Measurements from ENCODE around the gene MYOF. TPM values are rescaled to one million over a fixed set of nuclear protein-coding genes. Genes with fewer than 3 reads are reported as not detected.
A peak's percentile ranks its signal among the peaks of the same experiment; 100 is the strongest.

Gene MYOF
- total and polyA plus RNA-seq, 9 of the 15 experiments (the other 6 are each of a cell fraction or from before 2014, with no cell fraction given): 0.06 to 0.27 TPM; not detected in 7

DNA sequence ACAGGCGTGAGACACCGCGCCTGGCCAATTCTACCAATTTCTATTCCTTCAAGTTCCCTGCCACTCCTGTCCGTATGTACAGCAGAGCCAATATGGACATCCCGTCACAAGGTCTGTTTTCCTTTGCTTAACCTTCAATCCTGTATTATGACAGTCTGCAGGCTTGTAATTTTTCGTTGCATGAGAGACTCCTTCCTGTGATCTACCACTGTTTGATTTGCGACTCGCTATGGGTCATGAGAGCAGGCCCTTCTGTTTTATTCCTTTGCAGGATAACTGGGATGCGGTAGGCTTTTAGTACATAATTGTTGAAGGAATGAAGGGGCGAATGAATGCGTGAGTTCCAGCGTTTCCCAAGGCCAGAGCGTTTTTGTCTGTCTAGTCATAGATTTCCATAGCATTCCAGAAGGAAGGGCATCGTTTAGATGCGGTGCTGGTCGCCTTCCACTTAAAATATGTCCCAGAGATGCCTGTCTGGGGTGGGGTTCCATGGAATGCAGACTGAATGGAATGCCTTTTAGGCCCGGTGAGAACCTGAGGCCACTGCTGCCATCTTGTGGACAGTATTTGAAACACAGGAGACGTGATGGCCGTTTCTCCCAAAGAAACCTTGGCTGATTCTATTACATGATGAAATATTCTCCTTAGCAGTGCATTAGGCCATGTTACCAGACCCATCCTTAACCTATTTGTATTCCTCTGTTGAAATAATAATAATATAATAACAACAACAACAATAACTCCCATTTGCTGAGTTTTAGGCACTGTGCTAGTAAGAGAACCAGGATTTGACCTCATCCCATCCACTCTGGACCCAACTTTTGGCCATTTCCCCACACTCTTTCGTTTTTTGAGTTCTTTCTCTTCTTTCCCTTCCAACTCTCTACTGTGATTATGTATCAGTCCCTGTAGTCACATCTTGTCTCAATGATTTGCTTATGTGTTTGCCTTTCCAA is 193.2 kb downstream of the MYOF start (continued):
- TF ChIP-seq MYC (IDR thresholded peaks at IDR 0.05; ENCODE audit: low read depth, low read length): no peak
- TF ChIP-seq MYC (CRISPR knock-in tag; IDR thresholded peaks at IDR 0.05; ENCODE audit: borderline replicate concordance, low read depth): no peak
- 0 out of 2 replicates have a peak, but pooled peaks have one; percentile 19 for TF ChIP-seq RB1 (IDR thresholded peaks at IDR 0.05; ENCODE audit: low read depth)
- TF ChIP-seq CREM (IDR thresholded peaks at IDR 0.05; ENCODE audit: low read depth): no peak
- TF ChIP-seq RBM15 (IDR thresholded peaks at IDR 0.05; ENCODE audit: insufficient read depth, low read length): no peak
- TF ChIP-seq, protein P1, sequence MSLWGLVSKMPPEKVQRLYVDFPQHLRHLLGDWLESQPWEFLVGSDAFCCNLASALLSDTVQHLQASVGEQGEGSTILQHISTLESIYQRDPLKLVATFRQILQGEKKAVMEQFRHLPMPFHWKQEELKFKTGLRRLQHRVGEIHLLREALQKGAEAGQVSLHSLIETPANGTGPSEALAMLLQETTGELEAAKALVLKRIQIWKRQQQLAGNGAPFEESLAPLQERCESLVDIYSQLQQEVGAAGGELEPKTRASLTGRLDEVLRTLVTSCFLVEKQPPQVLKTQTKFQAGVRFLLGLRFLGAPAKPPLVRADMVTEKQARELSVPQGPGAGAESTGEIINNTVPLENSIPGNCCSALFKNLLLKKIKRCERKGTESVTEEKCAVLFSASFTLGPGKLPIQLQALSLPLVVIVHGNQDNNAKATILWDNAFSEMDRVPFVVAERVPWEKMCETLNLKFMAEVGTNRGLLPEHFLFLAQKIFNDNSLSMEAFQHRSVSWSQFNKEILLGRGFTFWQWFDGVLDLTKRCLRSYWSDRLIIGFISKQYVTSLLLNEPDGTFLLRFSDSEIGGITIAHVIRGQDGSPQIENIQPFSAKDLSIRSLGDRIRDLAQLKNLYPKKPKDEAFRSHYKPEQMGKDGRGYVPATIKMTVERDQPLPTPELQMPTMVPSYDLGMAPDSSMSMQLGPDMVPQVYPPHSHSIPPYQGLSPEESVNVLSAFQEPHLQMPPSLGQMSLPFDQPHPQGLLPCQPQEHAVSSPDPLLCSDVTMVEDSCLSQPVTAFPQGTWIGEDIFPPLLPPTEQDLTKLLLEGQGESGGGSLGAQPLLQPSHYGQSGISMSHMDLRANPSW (CRISPR knock-in tag; IDR thresholded peaks at IDR 0.05): no peak
- TF ChIP-seq, protein P2, sequence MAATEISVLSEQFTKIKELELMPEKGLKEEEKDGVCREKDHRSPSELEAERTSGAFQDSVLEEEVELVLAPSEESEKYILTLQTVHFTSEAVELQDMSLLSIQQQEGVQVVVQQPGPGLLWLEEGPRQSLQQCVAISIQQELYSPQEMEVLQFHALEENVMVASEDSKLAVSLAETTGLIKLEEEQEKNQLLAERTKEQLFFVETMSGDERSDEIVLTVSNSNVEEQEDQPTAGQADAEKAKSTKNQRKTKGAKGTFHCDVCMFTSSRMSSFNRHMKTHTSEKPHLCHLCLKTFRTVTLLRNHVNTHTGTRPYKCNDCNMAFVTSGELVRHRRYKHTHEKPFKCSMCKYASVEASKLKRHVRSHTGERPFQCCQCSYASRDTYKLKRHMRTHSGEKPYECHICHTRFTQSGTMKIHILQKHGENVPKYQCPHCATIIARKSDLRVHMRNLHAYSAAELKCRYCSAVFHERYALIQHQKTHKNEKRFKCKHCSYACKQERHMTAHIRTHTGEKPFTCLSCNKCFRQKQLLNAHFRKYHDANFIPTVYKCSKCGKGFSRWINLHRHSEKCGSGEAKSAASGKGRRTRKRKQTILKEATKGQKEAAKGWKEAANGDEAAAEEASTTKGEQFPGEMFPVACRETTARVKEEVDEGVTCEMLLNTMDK (IDR thresholded peaks at IDR 0.05; ENCODE audit: borderline replicate concordance, insufficient read depth, low read depth, low read length, poor library complexity, severe bottlenecking): no peak
- TF ChIP-seq MAZ (CRISPR knock-in tag; conservative IDR thresholded peaks at IDR 0.05 in 1 of 2, IDR thresholded peaks at IDR 0.05 in 1 of 2): no peak
- TF ChIP-seq, protein P3, sequence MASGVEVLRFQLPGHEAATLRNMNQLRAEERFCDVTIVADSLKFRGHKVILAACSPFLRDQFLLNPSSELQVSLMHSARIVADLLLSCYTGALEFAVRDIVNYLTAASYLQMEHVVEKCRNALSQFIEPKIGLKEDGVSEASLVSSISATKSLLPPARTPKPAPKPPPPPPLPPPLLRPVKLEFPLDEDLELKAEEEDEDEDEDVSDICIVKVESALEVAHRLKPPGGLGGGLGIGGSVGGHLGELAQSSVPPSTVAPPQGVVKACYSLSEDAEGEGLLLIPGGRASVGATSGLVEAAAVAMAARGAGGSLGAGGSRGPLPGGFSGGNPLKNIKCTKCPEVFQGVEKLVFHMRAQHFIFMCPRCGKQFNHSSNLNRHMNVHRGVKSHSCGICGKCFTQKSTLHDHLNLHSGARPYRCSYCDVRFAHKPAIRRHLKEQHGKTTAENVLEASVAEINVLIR (CRISPR knock-in tag; IDR thresholded peaks at IDR 0.05): no peak
- peak; percentile 91 for TF ChIP-seq TEAD2 (tag; IDR thresholded peaks at IDR 0.05)
- no peak for TF ChIP-seq SIRT6 (IDR thresholded peaks at IDR 0.05; ENCODE audit: low read depth, low read length)
- no peak for TF ChIP-seq TRIM28 (IDR thresholded peaks at IDR 0.05)
- no peak for TF ChIP-seq BRD4 (IDR thresholded peaks at IDR 0.05)
- TF ChIP-seq, protein P4, sequence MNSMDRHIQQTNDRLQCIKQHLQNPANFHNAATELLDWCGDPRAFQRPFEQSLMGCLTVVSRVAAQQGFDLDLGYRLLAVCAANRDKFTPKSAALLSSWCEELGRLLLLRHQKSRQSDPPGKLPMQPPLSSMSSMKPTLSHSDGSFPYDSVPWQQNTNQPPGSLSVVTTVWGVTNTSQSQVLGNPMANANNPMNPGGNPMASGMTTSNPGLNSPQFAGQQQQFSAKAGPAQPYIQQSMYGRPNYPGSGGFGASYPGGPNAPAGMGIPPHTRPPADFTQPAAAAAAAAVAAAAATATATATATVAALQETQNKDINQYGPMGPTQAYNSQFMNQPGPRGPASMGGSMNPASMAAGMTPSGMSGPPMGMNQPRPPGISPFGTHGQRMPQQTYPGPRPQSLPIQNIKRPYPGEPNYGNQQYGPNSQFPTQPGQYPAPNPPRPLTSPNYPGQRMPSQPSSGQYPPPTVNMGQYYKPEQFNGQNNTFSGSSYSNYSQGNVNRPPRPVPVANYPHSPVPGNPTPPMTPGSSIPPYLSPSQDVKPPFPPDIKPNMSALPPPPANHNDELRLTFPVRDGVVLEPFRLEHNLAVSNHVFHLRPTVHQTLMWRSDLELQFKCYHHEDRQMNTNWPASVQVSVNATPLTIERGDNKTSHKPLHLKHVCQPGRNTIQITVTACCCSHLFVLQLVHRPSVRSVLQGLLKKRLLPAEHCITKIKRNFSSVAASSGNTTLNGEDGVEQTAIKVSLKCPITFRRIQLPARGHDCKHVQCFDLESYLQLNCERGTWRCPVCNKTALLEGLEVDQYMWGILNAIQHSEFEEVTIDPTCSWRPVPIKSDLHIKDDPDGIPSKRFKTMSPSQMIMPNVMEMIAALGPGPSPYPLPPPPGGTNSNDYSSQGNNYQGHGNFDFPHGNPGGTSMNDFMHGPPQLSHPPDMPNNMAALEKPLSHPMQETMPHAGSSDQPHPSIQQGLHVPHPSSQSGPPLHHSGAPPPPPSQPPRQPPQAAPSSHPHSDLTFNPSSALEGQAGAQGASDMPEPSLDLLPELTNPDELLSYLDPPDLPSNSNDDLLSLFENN (IDR thresholded peaks at IDR 0.05; ENCODE audit: low read depth in 2 of 2, low read length in 2 of 2): no peak
- TF ChIP-seq CTBP1 (IDR thresholded peaks at IDR 0.05; ENCODE audit: borderline replicate concordance): peak; percentile 45; the same call in 1 of the 2 replicates
- TF ChIP-seq PPARD (CRISPR knock-in tag; IDR thresholded peaks at IDR 0.05): no peak
- TF ChIP-seq KAT8 (IDR thresholded peaks at IDR 0.05; ENCODE audit: low read depth): no peak
- TF ChIP-seq ELF1 (tag; IDR thresholded peaks at IDR 0.05): no peak

All from K562 (cell line).